ENCODE results near the gene DNMT3A. TPM values are rescaled to one million over a fixed set of nuclear protein-coding genes. Genes with fewer than 3 reads are reported as not detected.
A peak's percentile ranks its signal among the peaks of the same experiment; 100 is the strongest.
"Not testable (repeated sequence)": the region's sequence is repeated elsewhere in the genome, so short reads cannot be mapped to it uniquely, and the experiment has no call there.

The DNMT3A gene
- total and polyA plus RNA-seq, 12 donors = 10.6 to 53.4 (median 25.0) TPM

GRCh38 chr2:25273985-25274535, 67.7 kb downstream of the DNMT3A start:
- WGBS, 4 donors = 84 to 93% (median 89%) methylated on average over 5 of the region's 5 CpGs
- Histone ChIP-seq H3K36me3 (replicated peaks in 1 of 2) (peaks cover 0 to 43% of the 10 kb centered on the region in 2 donors), H3K4me1 (replicated peaks in 1 of 2) (peaks cover 17 to 46% of the 10 kb centered on the region in 2 donors), H3K4me3 (no peak overlapping the region), H3K27me3 (no peaks in the 10 kb centered on the region), H3K9me3 (replicated peaks in 1 of 3) (no peaks in the 10 kb centered on the region), H3K27ac (peak overlapping the region in 2 of 5 donors; percentile 56 to 88)
- DNase-seq = no peak
- no peak for TF ChIP-seq POLR2A (IDR thresholded peaks at IDR 0.05)
- TF ChIP-seq, protein P1, sequence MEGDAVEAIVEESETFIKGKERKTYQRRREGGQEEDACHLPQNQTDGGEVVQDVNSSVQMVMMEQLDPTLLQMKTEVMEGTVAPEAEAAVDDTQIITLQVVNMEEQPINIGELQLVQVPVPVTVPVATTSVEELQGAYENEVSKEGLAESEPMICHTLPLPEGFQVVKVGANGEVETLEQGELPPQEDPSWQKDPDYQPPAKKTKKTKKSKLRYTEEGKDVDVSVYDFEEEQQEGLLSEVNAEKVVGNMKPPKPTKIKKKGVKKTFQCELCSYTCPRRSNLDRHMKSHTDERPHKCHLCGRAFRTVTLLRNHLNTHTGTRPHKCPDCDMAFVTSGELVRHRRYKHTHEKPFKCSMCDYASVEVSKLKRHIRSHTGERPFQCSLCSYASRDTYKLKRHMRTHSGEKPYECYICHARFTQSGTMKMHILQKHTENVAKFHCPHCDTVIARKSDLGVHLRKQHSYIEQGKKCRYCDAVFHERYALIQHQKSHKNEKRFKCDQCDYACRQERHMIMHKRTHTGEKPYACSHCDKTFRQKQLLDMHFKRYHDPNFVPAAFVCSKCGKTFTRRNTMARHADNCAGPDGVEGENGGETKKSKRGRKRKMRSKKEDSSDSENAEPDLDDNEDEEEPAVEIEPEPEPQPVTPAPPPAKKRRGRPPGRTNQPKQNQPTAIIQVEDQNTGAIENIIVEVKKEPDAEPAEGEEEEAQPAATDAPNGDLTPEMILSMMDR (IDR thresholded peaks at IDR 0.05) = no peak
- intact Hi-C loops (cut with DNase I) = no loop called here

GRCh38 chr2:25272705-25273104, 69.0 kb downstream of the DNMT3A start:
- H3K27me3 ChIP-seq; DNase-seq; H3K4me3 ChIP-seq; H3K9me3 ChIP-seq (replicated peaks in 1 of 3); intact Hi-C loops (cut with DNase I): not testable (repeated sequence)
- Histone ChIP-seq H3K27ac (peak overlapping the region in 2 of 5 donors; percentile 33 to 88), H3K4me1 (replicated peaks in 1 of 2) (peaks cover 7 to 34% of the 10 kb centered on the region in 2 donors), H3K36me3 (replicated peaks in 1 of 2) (peaks cover 0 to 57% of the 10 kb centered on the region in 2 donors)
- 79 to 91% (median 88%) methylated on average over 9 of the region's 9 CpGs for WGBS, 4 donors

GRCh38 chr2:25270061-25270460, 71.7 kb downstream of the DNMT3A start:
- H3K27me3 ChIP-seq = no peaks in the 10 kb centered on the region
- 79 to 96% (median 87%) methylated on average over 7 of the region's 7 CpGs for WGBS, 4 donors
- H3K4me1 ChIP-seq (replicated peaks in 1 of 2) = peaks cover 0 to 17% of the 10 kb centered on the region in 2 donors
- H3K36me3 ChIP-seq (replicated peaks in 1 of 2) = peaks cover 0 to 70% of the 10 kb centered on the region in 2 donors
- no peaks in the 10 kb centered on the region for H3K9me3 ChIP-seq (replicated peaks in 1 of 3)
- TF ChIP-seq, protein P1 (IDR thresholded peaks at IDR 0.05) = no peak
- TF ChIP-seq POLR2A (IDR thresholded peaks at IDR 0.05) = no peak
- DNase-seq = no peak
- intact Hi-C loops (cut with DNase I) = no loop called here
- no peak overlapping the region for H3K27ac ChIP-seq
- no peak overlapping the region for H3K4me3 ChIP-seq

DNA sequence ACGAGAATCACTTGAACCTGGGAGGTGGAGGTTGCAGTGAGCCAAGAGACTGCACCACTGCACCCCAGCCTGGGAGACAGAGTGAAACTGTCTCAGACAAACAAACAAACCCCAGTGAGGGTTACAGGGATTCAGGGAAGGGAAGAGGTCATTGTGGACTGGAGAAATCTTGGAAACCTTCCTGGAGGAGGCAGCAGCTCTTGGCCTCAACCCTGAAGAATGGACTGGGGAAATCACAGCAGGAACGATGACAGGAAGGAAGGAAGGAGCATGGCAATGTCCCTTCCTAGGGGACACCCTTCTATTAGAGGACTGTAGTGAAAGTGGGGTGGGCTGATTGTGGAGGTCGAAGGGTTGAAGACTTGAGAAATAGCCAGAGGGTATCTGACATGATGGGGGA, 72.5 kb downstream of the DNMT3A start:
- Histone ChIP-seq H3K4me1 (replicated peaks in 1 of 2) (peaks cover 0 to 13% of the 10 kb centered on the region in 2 donors), H3K36me3 (replicated peaks in 1 of 2) (peaks cover 0 to 63% of the 10 kb centered on the region in 2 donors), H3K27me3 (no peaks in the 10 kb centered on the region), H3K4me3 (no peak overlapping the region), H3K9me3 (replicated peaks in 1 of 3) (no peaks in the 10 kb centered on the region), H3K27ac (no peak overlapping the region)
- no peak for TF ChIP-seq POLR2A (IDR thresholded peaks at IDR 0.05)
- TF ChIP-seq, protein P1 (IDR thresholded peaks at IDR 0.05) = no peak
- 88 to 95% (median 92%) methylated on average over 3 of the region's 3 CpGs for WGBS, 4 donors
- no peak for DNase-seq
- intact Hi-C loops (cut with DNase I) = no loop called here

DNA sequence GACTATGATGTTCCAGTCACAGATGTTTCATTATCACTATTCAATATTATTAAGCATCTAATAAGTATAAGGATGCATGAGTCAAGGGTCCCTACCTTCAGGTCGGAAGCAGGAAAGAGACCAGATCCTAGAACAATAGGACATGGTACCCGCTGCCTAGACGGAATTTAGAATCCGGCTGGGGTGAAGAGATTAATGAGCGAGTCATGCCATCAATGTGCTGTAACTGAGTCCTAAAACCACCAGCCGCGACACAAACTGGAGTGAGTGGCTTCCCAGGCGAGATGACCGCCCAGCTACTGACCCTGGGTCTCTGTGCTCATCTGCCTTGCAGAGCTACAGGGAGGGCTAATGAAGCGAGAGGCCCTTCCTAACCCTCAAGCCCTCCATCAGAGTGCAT, 73.6 kb downstream of the DNMT3A start:
- WGBS, 4 donors = 87 to 94% (median 87%) methylated on average over 10 of the region's 10 CpGs
- no peak for DNase-seq
- TF ChIP-seq, protein P1 (IDR thresholded peaks at IDR 0.05) = no peak
- no peak for TF ChIP-seq POLR2A (IDR thresholded peaks at IDR 0.05)
- no peak overlapping the region for H3K27ac ChIP-seq
- intact Hi-C loops (cut with DNase I) = no loop called here
- peaks cover 5 to 22% of the 10 kb centered on the region in 2 donors for H3K4me1 ChIP-seq (replicated peaks in 1 of 2)
- H3K36me3 ChIP-seq (replicated peaks in 1 of 2) = peaks cover 0 to 61% of the 10 kb centered on the region in 2 donors
- no peaks in the 10 kb centered on the region for H3K9me3 ChIP-seq (replicated peaks in 1 of 3)
- no peaks in the 10 kb centered on the region for H3K27me3 ChIP-seq
- H3K4me3 ChIP-seq = no peak overlapping the region
